Measurements from ENCODE around the gene ADARB1.

GRCh38 chr21:45115141-45115540, 40.8 kb downstream of the ADARB1 start:
- no peak for TF ChIP-seq CTCF (IDR thresholded peaks at IDR 0.05)
- no peak for TF ChIP-seq POLR2AphosphoS5 (IDR thresholded peaks at IDR 0.05)
- no peak for TF ChIP-seq EP300 (IDR thresholded peaks at IDR 0.05)
- TF ChIP-seq POLR2A (IDR thresholded peaks at IDR 0.05; ENCODE audit: low read depth): no peak
